WTC11 (cell line): ENCODE measurements around the gene SHC3. TPM values are rescaled to one million over a fixed set of nuclear protein-coding genes. Genes with fewer than 3 reads are reported as not detected.

ENCODE experiments used
- ATAC-seq: fragments of 200-7000 bp; cut with Tn5 transposase; 2 replicates; pipeline ENCODE4 v1.10.0; 2021; ENCODE audit warnings: mild to moderate bottlenecking, moderate library complexity
- CTCF ChIA-PET: fragments of 300-600 bp; sonication (Branson Sonifier 250); formaldehyde crosslinking; loops from one replicate; lab custom pipeline; 2021; ENCODE audit warnings: antibody characterized with exemption; lab: Charles Lee
- POLR2A ChIA-PET: fragments of 350-600 bp; sonication (Branson Sonifier 250); formaldehyde crosslinking; loops from one replicate; lab custom pipeline; 2021; ENCODE audit warnings: antibody characterized with exemption; lab: Charles Lee
- DNase-seq: peaks from one replicate; pipeline ENCODE4 v3.0.0; 2021; ENCODE audit warnings: low spot score
- H3K27ac Mint-ChIP-seq: 2 replicates; pipeline ENCODE4 v1.8.0; 2021; ENCODE audit warnings: mixed read lengths
- H3K27me3 Mint-ChIP-seq: 2 replicates; pipeline ENCODE4 v1.8.0; 2021; ENCODE audit warnings: low read depth, mild to moderate bottlenecking, moderate library complexity, mixed read lengths
- H3K36me3 Mint-ChIP-seq: 2 replicates; pipeline ENCODE4 v1.8.0; 2021; ENCODE audit warnings: mixed read lengths
- H3K4me1 Mint-ChIP-seq: 2 replicates; pipeline ENCODE4 v1.8.0; 2022; ENCODE audit warnings: mixed read lengths
- H3K4me3 Mint-ChIP-seq: 2 replicates; pipeline ENCODE4 v1.8.0; 2021; ENCODE audit warnings: mild to moderate bottlenecking, moderate library complexity, mixed read lengths
- H3K9me3 Mint-ChIP-seq: 2 replicates; pipeline ENCODE4 v1.8.0; 2021; ENCODE audit warnings: mixed read lengths
- ATF1 ChIP-seq: sonication (generic); formaldehyde crosslinking; IDR thresholded peaks from 2 replicates; pipeline ENCODE4 v1.8.1; 2023; ENCODE audit warnings: mild to moderate bottlenecking, moderate library complexity, missing genetic modification reagents
- ERG ChIP-seq: fragments of 250-450 bp; sonication (Bioruptor Pico); IDR thresholded peaks from 2 replicates; pipeline ENCODE4 v1.8.0; 2021; ENCODE audit warnings: mild to moderate bottlenecking
- ETV6 ChIP-seq: sonication (generic); formaldehyde crosslinking; IDR thresholded peaks from 2 replicates; pipeline ENCODE4 v1.8.1; 2022; ENCODE audit warnings: mild to moderate bottlenecking, missing genetic modification reagents
- GTF2I ChIP-seq: fragments of 250-450 bp; sonication (Bioruptor Pico); conservative IDR thresholded peaks from 2 replicates; pipeline ENCODE4 v1.4.0; 2021; ENCODE audit warnings: mild to moderate bottlenecking
- MAX ChIP-seq: sonication (generic); formaldehyde crosslinking; IDR thresholded peaks from 2 replicates; pipeline ENCODE4 v1.8.0; 2022; ENCODE audit warnings: mild to moderate bottlenecking, missing genetic modification reagents
- MLX ChIP-seq: sonication (generic); formaldehyde crosslinking; IDR thresholded peaks from 2 replicates; pipeline ENCODE4 v1.8.1; 2023; ENCODE audit warnings: mild to moderate bottlenecking, missing genetic modification reagents, moderate library complexity
- PRRX2 ChIP-seq: fragments of 250-450 bp; sonication (Bioruptor Pico); IDR thresholded peaks from 2 replicates; pipeline ENCODE4 v1.8.0; 2021; ENCODE audit warnings: mild to moderate bottlenecking
- SOX15 ChIP-seq: fragments of 250-450 bp; sonication (Bioruptor Pico); IDR thresholded peaks from 2 replicates; pipeline ENCODE4 v1.9.0; 2021; ENCODE audit warnings: mild to moderate bottlenecking
- SP1 ChIP-seq: sonication (generic); formaldehyde crosslinking; conservative IDR thresholded peaks from 2 replicates; pipeline ENCODE4 v1.8.1; 2022; ENCODE audit warnings: missing genetic modification reagents
- TEAD1 ChIP-seq: sonication (generic); formaldehyde crosslinking; IDR thresholded peaks from 2 replicates; pipeline ENCODE4 v1.8.0; 2022; ENCODE audit warnings: mild to moderate bottlenecking, missing genetic modification reagents
- ZBTB43 ChIP-seq: sonication (generic); formaldehyde crosslinking; IDR thresholded peaks from 2 replicates; pipeline ENCODE4 v1.8.1; 2023; ENCODE audit warnings: mild to moderate bottlenecking, missing genetic modification reagents
- ZNF317 ChIP-seq: sonication (generic); formaldehyde crosslinking; IDR thresholded peaks from 2 replicates; pipeline ENCODE4 v1.8.1; 2023; ENCODE audit warnings: low read depth, mild to moderate bottlenecking, moderate library complexity, missing genetic modification reagents, borderline replicate concordance
- ZNF396 ChIP-seq: fragments of 250-450 bp; sonication (Bioruptor Pico); IDR thresholded peaks from 2 replicates; pipeline ENCODE4 v1.8.0; 2021; ENCODE audit warnings: mild to moderate bottlenecking, moderate library complexity, borderline replicate concordance
- ZNF425 ChIP-seq: fragments of 250-450 bp; sonication (Bioruptor Pico); conservative IDR thresholded peaks from 2 replicates; pipeline ENCODE4 v1.9.0; 2021; ENCODE audit warnings: mild to moderate bottlenecking
- total RNA-seq: library from RNA; stranded (reverse); gene quantifications from 3 replicates; pipeline ENCODE4 v1.2.3, GENCODE V29; 2021

SHC3 gene
- total RNA-seq, 1 experiment from 2014 or later, result 4.9 TPM

- TF ChIP-seq MLX (CRISPR knock-in tag) (no peak), ZNF317 (no peak), GTF2I (CRISPR knock-in tag) (no peak), SOX15 (CRISPR knock-in tag) (no peak), ZNF425 (no peak)
Observed at GRCh38 chr9:89022001-89022759, 156.4 kb downstream of the SHC3 start (continued).

GRCh38 chr9:89021154-89021803 lies 157.3 kb downstream of the SHC3 start:
- Mint-ChIP-seq H3K27ac (no peak overlapping the region; the same call in 1 of the 2 replicates), H3K4me3 (no peak overlapping the region), H3K27me3 (no peaks in the 10 kb centered on the region), H3K4me1 (peaks cover 19% of the 10 kb centered on the region), H3K36me3 (peaks cover 19% of the 10 kb centered on the region), H3K9me3 (peaks cover 22% of the 10 kb centered on the region)
- ATAC-seq (no peak), DNase-seq (no peak)
- CTCF ChIA-PET, result no interaction called here
- POLR2A ChIA-PET, result no interaction called here
- TF ChIP-seq ZBTB43 (CRISPR knock-in tag), result no peak
- no peak for TF ChIP-seq SP1
- TF ChIP-seq ETV6 (CRISPR knock-in tag), result no peak
- TF ChIP-seq PRRX2 (CRISPR knock-in tag), result no peak
- no peak for TF ChIP-seq SOX15 (CRISPR knock-in tag)
- no peak for TF ChIP-seq MAX (CRISPR knock-in tag)
- TF ChIP-seq ATF1, result no peak
- TF ChIP-seq TEAD1 (CRISPR knock-in tag), result no peak
- TF ChIP-seq ERG (CRISPR knock-in tag), result no peak
- no peak for TF ChIP-seq MLX (CRISPR knock-in tag)

GRCh38 chr9:89020754-89021153 lies 157.9 kb downstream of the SHC3 start:
- CTCF ChIA-PET, result no interaction called here
- Mint-ChIP-seq H3K36me3 (peaks cover 19% of the 10 kb centered on the region), H3K4me3 (no peak overlapping the region), H3K4me1 (peaks cover 19% of the 10 kb centered on the region)
- ATAC-seq, result no peak
- DNase-seq, result no peak
- POLR2A ChIA-PET, result no interaction called here
- no peak for TF ChIP-seq ZNF317
- no peak for TF ChIP-seq ZNF396
- TF ChIP-seq, all 79 proteins: peak for 0
- Mint-ChIP-seq H3K27ac (no peak overlapping the region), H3K9me3 (peaks cover 22% of the 10 kb centered on the region), H3K27me3 (no peaks in the 10 kb centered on the region)
